GM12878 (cell line): ENCODE data around the gene GDNF.

Experiments
- BHLHE40 ChIP-seq, 2 experiments: fragments of 450-650 bp in 1 of 2; IDR thresholded peaks; 2 replicates each; pipeline ENCODE4 v1.6.1; 2011 to 2017; ENCODE audit warnings: low read depth in 2 of 2, borderline replicate concordance in 1 of 2, improper control_type of control experiment in 1 of 2, low read length in 1 of 2, mild to moderate bottlenecking in 1 of 2
- FOXM1 ChIP-seq: IDR thresholded peaks from 2 replicates; pipeline ENCODE4 v1.6.1; 2012; ENCODE audit warnings: low read depth, mild to moderate bottlenecking, inconsistent platforms, low read length, moderate library complexity

- TF ChIP-seq FOXM1 = no peak
- TF ChIP-seq BHLHE40 (IDR thresholded peaks at IDR 0.05; ENCODE audit: borderline replicate concordance in 1 of 2, low read depth in 2 of 2, low read length in 1 of 2) = no peak
Observed at GRCh38 chr5:37888476-37888875, 48.6 kb upstream of the GDNF start.
